ENCODE measurements around the gene C6. TPM values are rescaled to one million over a fixed set of nuclear protein-coding genes. Genes with fewer than 3 reads are reported as not detected.

C6 gene
- total and polyA plus RNA-seq, 2 donors (not counting 1 experiment from before 2014, with no cell fraction given): not detected

- ATAC-seq (ENCODE audit: low read depth) (no peak), DNase-seq (no peak)
- intact Hi-C loops (cut with micrococcal nuclease): no loop called here
- H3K4me1 Mint-ChIP-seq: no peaks in the 10 kb centered on the region
- POLR2A ChIA-PET: no interaction called here
- H3K27me3 Mint-ChIP-seq: peaks cover 2% of the 10 kb centered on the region
- Histone ChIP-seq H3K79me2 (ENCODE audit: control insufficient read depth, insufficient read depth, low read length) (no peaks in the 10 kb centered on the region), H2AFZ (ENCODE audit: insufficient read depth, low read depth, low read length, poor library complexity, severe bottlenecking) (no peak overlapping the region), H3K4me1 (ENCODE audit: control insufficient read depth in 2 of 2, insufficient read depth in 2 of 2, low read length in 2 of 2) (no peaks in the 10 kb centered on the region), H3K27me3 (replicated peaks in 1 of 4; ENCODE audit: control extremely low read depth in 1 of 4, control insufficient read depth in 3 of 4, insufficient read depth in 4 of 4, low read length in 3 of 4) (no peaks in the 10 kb centered on the region), H3K9me3 (ENCODE audit: control extremely low read depth in 1 of 3, control insufficient read depth in 2 of 3, insufficient read depth in 1 of 3, low read length in 2 of 3) (no peaks in the 10 kb centered on the region), H4K20me1 (ENCODE audit: control insufficient read depth, insufficient read depth, low read length, poor library complexity, severe bottlenecking) (no peaks in the 10 kb centered on the region), H3K4me2 (replicated peaks; ENCODE audit: low read depth, low read length, poor library complexity, severe bottlenecking) (no peak overlapping the region), H3K4me3 (ENCODE audit: control extremely low read depth in 1 of 5, extremely low read depth in 1 of 5, insufficient read depth in 1 of 5, low read depth in 2 of 5, low read length in 4 of 5) (no peak overlapping the region), H3K27ac (ENCODE audit: low read length in 2 of 2) (no peak overlapping the region), H3K36me3 (replicated peaks in 1 of 2; ENCODE audit: control extremely low read depth in 1 of 2, control insufficient read depth in 1 of 2, extremely low read depth in 1 of 2, insufficient read depth in 2 of 2, low read length in 1 of 2) (no peaks in the 10 kb centered on the region), H3K9ac (ENCODE audit: low read length) (no peak overlapping the region)
- no peak overlapping the region for H3K4me3 Mint-ChIP-seq
- WGBS (ENCODE audit: insufficient coverage): 17% methylated on average over 1 of the region's 2 CpGs
- CTCF ChIA-PET: no interaction called here
- no peaks in the 10 kb centered on the region for H3K9me3 Mint-ChIP-seq (ENCODE audit: insufficient read depth)
- no peak overlapping the region for H3K27ac Mint-ChIP-seq
- no peak for TF ChIP-seq EZH2 (IDR thresholded peaks at IDR 0.05; ENCODE audit: borderline replicate concordance, insufficient read depth, low read depth, low read length, poor library complexity, severe bottlenecking)
- TF ChIP-seq, protein P1, sequence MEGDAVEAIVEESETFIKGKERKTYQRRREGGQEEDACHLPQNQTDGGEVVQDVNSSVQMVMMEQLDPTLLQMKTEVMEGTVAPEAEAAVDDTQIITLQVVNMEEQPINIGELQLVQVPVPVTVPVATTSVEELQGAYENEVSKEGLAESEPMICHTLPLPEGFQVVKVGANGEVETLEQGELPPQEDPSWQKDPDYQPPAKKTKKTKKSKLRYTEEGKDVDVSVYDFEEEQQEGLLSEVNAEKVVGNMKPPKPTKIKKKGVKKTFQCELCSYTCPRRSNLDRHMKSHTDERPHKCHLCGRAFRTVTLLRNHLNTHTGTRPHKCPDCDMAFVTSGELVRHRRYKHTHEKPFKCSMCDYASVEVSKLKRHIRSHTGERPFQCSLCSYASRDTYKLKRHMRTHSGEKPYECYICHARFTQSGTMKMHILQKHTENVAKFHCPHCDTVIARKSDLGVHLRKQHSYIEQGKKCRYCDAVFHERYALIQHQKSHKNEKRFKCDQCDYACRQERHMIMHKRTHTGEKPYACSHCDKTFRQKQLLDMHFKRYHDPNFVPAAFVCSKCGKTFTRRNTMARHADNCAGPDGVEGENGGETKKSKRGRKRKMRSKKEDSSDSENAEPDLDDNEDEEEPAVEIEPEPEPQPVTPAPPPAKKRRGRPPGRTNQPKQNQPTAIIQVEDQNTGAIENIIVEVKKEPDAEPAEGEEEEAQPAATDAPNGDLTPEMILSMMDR (IDR thresholded peaks at IDR 0.05): no peak
These were observed 115.7 kb downstream of the C6 start for GRCh38 chr5:41097642-41098041.

- intact Hi-C loops (cut with micrococcal nuclease): no loop called here
- H3K9me3 Mint-ChIP-seq (ENCODE audit: insufficient read depth): no peaks in the 10 kb centered on the region
- ChIA-PET POLR2A (no interaction called here), CTCF (no interaction called here)
- H3K27ac ChIP-seq (ENCODE audit: low read length in 2 of 2): no peak overlapping the region
- no peak overlapping the region for H2AFZ ChIP-seq (ENCODE audit: insufficient read depth, low read depth, low read length, poor library complexity, severe bottlenecking)
- no peak overlapping the region for H3K4me3 ChIP-seq (ENCODE audit: control extremely low read depth in 1 of 5, extremely low read depth in 1 of 5, insufficient read depth in 1 of 5, low read depth in 2 of 5, low read length in 4 of 5)
- H3K9me3 ChIP-seq (ENCODE audit: control extremely low read depth in 1 of 3, control insufficient read depth in 2 of 3, insufficient read depth in 1 of 3, low read length in 2 of 3): peaks cover 0 to 3% (median 0%) of the 10 kb centered on the region in 3 donors
- TF ChIP-seq, protein P1 (IDR thresholded peaks at IDR 0.05): no peak
- TF ChIP-seq EZH2 (IDR thresholded peaks at IDR 0.05; ENCODE audit: borderline replicate concordance, insufficient read depth, low read depth, low read length, poor library complexity, severe bottlenecking): no peak
- H3K4me1 Mint-ChIP-seq: no peaks in the 10 kb centered on the region
- peaks cover 2% of the 10 kb centered on the region for H3K27me3 Mint-ChIP-seq
- no peaks in the 10 kb centered on the region for H3K4me1 ChIP-seq (ENCODE audit: control insufficient read depth in 2 of 2, insufficient read depth in 2 of 2, low read length in 2 of 2)
- no peak for DNase-seq
- no peak overlapping the region for H3K9ac ChIP-seq (ENCODE audit: low read length)
- no peak overlapping the region for H3K27ac Mint-ChIP-seq
- ATAC-seq (ENCODE audit: low read depth): no peak
- H3K36me3 ChIP-seq (replicated peaks in 1 of 2; ENCODE audit: control extremely low read depth in 1 of 2, control insufficient read depth in 1 of 2, extremely low read depth in 1 of 2, insufficient read depth in 2 of 2, low read length in 1 of 2): no peaks in the 10 kb centered on the region
- no peaks in the 10 kb centered on the region for H3K27me3 ChIP-seq (replicated peaks in 1 of 4; ENCODE audit: control extremely low read depth in 1 of 4, control insufficient read depth in 3 of 4, insufficient read depth in 4 of 4, low read length in 3 of 4)
- 86% methylated on average over 3 of the region's 5 CpGs for WGBS (ENCODE audit: insufficient coverage)
- H4K20me1 ChIP-seq (ENCODE audit: control insufficient read depth, insufficient read depth, low read length, poor library complexity, severe bottlenecking): no peaks in the 10 kb centered on the region
- no peak overlapping the region for H3K4me2 ChIP-seq (replicated peaks; ENCODE audit: low read depth, low read length, poor library complexity, severe bottlenecking)
- no peaks in the 10 kb centered on the region for H3K79me2 ChIP-seq (ENCODE audit: control insufficient read depth, insufficient read depth, low read length)
- H3K4me3 Mint-ChIP-seq: no peak overlapping the region
These were observed 117.8 kb downstream of the C6 start for GRCh38 chr5:41095324-41096101.
